Glomerular visceral epithelial cell (primary cell): Measurements from ENCODE around the gene KCNK1.

Experiments used
- DNase-seq: peaks from one replicate; pipeline ENCODE4 v3.0.0-alpha.2; 2016; ENCODE audit errors: extremely low spot score

KCNK1 gene

GRCh38 chr1:233636503-233636877 is 22.6 kb downstream of the KCNK1 start:
- DNase-seq, result no peak

DNA sequence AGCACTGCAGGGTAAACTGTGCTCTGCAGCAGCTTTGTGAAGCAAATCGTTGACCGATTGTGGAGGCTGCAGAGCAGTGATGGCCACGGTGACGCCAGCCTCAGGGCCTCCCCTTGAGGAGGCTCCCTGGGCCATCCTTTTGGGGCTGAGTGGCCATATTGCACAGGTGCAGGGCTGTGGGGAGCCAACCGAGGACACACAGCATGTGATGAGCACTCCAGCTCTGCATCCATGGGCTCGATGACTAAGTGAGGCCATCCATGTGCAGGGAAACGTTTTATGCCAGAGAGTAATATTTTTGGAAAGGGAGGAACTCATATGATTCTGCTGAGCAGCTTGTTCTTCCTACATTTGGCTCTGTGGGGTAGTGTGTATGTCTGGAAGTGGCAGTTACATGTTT is 24.6 kb downstream of the KCNK1 start:
- no peak for DNase-seq

DNA sequence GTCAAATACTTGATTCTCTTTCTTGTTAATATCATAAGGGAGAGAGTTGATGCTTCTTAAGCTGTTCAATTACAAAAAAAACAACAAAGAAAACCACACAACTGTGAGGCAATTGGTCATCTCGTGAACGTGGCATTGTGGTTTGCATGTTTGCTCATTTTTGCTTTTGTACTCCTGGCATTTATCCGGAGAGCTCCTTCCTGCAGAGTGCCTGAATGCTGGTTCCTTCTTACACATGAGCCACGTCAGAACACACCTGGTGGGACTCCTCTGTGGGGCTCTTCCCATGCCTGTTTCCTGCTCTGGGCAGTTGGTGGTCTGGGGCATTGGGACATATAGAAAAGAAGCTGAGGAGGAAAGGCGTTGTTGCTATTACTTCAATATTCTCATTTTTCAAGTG is 25.7 kb downstream of the KCNK1 start:
- DNase-seq, result no peak

- no peak for DNase-seq
These were observed 26.3 kb downstream of the KCNK1 start for GRCh38 chr1:233640179-233640578.

GRCh38 chr1:233641029-233641428 is 27.1 kb downstream of the KCNK1 start:
- no peak for DNase-seq

- no peak for DNase-seq
These were observed 33.2 kb downstream of the KCNK1 start for GRCh38 chr1:233647073-233647472.

DNA sequence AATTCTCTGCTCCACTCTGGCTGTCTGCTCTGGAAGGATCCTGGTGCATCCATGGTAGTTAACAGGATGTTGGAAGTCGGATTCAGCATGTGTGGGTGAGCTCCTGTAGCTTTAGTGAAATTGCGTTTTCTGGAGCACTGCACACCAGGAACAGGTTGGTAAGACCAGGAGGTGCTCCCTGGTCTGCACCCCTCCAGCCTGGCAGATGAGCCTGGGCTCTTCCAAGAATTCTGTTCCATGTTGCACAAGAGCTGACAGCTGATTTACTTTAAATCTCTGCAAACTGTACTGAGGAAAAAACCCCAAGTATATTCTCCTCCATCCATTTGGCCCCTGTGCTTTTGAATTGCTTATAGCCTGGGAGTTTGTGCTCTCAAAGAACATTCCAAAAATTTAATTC is 33.7 kb downstream of the KCNK1 start:
- DNase-seq, result no peak

DNA sequence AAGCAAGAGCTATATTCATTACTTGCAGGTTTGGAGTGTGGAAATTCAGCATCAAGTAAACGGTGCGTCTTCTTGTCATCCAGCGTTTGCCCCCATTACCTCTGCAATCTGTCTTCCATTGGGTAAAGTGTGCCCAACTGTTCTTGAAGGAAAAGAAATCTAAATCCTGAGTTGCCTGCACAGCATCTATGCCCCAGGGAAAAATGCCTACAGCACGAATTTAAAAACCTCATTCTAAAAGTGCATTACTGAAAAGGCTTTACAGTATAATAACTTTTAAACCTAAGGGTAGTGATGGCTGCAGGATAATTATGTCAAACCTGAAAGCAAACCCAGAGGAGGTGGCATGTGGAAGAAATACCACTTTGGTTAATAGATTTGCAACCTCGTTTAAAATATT is 37.2 kb downstream of the KCNK1 start:
- no peak for DNase-seq

- no peak for DNase-seq
These were observed 37.8 kb downstream of the KCNK1 start for GRCh38 chr1:233651563-233652233.

- DNase-seq, result no peak
These were observed 38.6 kb downstream of the KCNK1 start for GRCh38 chr1:233652526-233652925.

DNA sequence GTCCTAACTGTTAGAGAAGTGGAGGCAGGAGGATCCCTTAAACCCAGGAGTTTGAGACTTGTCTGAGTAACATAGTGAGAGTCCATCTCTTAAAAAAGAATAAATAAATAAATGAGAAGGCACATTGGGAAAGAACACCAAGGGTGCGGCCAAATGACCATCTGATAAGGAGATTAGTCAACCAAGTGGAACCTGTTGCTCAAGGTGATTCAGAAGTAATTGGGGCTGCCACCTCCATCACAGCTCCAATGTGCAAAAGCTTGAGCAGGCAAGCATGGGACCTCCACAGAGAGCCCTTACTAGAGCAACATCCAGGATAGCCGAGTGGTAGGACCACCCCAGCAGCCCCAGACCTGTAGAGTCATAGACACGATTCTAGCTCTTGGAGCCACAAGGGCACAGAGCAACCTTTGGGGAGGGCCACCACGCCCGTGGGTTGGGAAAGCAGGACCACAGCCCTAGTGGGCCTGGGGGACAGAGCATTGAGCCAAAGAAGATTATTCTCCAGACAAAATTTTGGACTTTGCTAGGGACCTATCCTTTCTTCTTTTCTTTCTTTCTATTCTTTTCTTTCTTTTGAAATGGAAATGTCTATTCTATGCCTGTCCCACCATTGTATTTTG is 40.9 kb downstream of the KCNK1 start:
- DNase-seq, result no peak

- no peak for DNase-seq
These were observed 41.4 kb downstream of the KCNK1 start for GRCh38 chr1:233655301-233655740.

- no peak for DNase-seq
These were observed 42.2 kb downstream of the KCNK1 start for GRCh38 chr1:233656032-233656635.

DNA sequence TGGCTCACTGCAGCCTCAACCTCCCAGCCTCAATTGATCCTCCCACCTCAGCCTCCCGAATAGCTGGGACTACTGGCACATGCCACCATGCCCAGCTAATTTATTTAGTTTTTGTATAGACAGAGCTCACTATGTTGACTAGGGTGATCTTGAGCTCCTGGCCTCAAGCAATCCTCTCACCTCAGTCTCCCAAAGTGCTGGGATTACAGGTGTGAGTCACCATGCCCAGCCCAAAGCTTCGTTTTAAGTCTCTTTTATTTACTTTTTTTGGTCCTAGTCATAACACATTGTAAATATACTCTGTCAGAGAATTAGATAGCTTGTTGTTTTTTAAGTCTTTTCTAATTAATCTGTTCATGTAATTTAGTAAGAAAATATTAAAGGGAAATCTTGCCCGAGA is 42.8 kb downstream of the KCNK1 start:
- DNase-seq, result no peak

DNA sequence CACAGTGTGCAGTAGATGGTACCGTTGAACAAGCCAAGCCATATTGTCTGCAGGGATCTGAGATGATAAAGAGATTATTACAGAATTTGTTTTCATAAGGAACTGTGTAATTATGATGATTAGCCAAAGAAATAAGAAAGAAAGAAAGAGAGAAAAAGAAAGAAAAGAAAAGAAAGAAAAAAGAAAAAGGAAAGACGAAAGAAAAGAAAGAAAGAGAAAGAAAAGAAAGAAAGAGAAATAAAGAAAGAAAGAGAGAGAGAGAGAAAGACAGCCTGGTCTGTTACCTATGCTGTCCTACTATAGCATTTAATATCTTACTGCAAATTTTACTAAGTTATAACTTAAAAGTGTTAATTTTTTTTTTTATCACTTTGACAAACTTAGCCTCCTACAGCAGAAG is 43.6 kb downstream of the KCNK1 start:
- DNase-seq, result no peak

DNA sequence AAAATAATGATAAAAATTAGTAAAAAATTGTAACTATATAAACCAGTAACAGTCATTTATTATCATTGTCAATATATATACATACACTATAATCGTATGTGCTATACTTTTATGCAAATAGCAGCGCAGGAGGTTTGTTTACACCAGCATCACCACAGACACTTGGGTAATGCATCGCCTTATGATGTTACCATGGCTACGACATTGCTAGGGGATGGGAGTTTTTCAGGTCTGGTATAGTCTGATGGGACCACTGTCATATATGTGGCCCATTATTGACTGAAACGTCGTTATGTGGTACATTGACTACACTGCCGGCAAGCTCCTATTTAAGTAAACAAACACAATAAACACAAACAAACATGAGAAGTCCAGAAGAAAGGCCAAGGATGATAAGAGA is 45.6 kb downstream of the KCNK1 start:
- DNase-seq, result no peak

- DNase-seq, result no peak
These were observed 47.7 kb downstream of the KCNK1 start for GRCh38 chr1:233661376-233662159.

DNA sequence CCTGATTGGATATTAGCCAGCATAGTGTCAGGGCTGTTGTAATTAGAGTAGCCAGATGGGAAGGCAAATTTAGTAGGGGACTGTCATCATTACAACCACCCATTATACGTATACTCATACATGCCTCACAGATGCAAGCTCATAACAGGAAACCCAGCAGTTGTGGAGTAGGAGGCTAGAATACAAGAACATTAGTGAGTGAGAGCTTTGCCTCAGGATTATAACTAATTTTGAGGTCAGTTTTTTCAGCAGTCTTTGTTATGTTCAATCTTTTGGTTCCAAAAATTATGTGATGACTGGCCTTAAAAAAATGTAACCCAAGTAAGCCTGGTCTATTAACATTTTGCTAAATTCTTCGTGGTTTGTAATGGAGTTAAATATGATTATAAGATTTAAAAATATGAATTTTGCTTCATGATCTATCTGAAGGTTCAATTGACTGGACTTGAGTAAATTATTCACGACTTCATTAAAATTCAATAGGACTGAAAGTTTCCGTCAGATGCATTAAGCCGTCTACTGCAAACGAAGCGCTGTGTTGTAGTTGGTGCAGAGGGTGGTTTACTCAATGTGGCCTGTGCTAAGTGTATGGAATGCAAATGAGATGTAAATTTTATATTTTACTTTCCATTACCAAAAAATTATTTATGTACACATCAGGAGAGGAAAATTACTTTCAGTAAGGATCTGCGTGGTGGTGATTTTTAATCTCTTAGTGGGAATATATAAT is 48.8 kb downstream of the KCNK1 start:
- DNase-seq, result no peak

DNA sequence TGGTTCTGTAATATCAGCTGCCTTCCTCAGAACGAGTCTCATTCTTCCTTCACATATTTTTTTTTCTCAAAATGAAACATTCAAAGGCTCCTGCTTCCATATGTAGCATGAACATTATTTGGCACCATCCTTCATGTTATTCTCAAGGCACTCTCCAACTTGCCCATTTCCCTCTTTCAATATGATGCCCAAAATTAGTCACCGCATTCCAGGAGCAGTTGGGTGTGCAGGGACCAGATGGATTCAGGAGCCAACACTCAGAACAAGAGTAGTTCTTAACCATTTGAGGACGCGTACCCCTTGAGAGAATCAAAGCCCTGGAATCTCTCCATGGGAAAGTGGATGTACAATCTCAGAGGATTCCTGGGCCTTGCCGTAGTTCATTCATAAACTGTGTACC is 50.3 kb downstream of the KCNK1 start:
- no peak for DNase-seq

DNA sequence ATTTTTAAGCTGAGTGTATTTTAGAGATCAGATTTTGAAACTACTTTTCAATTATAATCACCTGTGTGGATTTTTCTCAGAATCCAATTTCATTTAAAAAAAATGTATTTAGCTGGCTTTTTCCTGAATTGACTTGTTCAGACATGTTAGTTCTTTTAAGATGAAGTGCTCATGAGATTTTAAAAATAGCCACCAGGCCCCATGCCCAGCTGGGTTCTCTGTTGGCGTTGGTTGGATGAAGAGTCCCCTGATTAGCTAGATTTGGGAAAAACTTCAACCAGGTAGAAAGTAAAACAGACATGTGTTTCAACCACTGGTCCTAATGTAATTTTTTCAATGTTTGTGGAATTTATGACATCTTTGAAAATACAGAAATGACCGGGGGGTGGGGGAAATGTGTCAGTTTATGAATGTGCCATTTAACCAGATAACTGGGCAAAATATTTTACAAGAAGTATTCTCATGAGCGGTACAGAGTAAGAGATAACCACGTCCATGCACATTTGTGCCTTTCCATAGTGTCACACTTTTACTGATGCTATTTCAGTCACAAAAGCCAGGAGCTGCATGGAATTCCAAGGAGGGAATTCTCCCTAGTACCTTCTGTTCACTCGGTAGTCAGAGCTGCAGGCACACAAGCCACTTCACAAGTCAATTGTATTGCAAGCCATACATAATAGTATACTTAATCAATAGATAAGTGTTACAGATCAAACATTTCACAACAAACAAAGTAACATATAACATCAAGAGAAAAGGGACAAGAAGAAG is 51.1 kb downstream of the KCNK1 start:
- no peak for DNase-seq

GRCh38 chr1:233665575-233666270 is 51.8 kb downstream of the KCNK1 start:
- no peak for DNase-seq
